MM.1S (cell line): ENCODE measurements around the gene GRWD1.

Source experiments
- CTCF ChIP-seq: fragments of 300-600 bp; sonication (generic); IDR thresholded peaks from 2 replicates; pipeline ENCODE4 v1.5.1; 2016; ENCODE audit warnings: antibody characterized with exemption, low read length, mixed read lengths
- EZH2phosphoT487 ChIP-seq: fragments of 300-600 bp; sonication (generic); IDR thresholded peaks from 2 replicates; pipeline ENCODE4 v1.6.1; 2018; ENCODE audit warnings: antibody characterized with exemption, low read length

DNA sequence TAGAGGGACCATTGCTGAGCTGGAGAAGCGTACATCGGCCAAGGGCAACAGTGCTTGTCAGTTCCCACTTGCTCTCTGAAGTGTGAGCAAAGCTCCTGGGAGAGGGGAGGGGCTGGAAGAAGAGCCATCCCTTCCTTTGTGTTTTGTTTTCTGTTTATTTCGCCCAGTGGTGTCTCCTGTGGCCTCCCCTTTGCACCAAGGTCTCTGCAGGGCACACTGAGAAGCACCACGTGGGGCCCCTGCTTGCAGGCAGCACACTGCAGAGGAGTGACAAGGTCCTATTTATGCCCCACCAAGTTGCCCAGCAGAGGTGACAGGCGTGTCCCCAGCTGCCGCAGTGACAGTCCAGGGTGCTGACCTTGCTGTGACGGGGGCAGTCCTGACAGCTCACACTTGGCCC lies 28.4 kb upstream of the GRWD1 start:
- no peak for TF ChIP-seq EZH2phosphoT487
- TF ChIP-seq CTCF, result no peak
